AG04450 (cell line): ENCODE results near the gene ANO7. TPM values are rescaled to one million over a fixed set of nuclear protein-coding genes. Genes with fewer than 3 reads are reported as not detected.

Source experiments
- CTCF ChIA-PET: fragments of 300-600, 350-600 bp; formaldehyde crosslinking; extraction: SDS; loops from one replicate; lab custom pipeline; 2022; ENCODE audit warnings: antibody characterized with exemption, inconsistent platforms; lab: Charles Lee
- POLR2A ChIA-PET: fragments of 350-600 bp; formaldehyde crosslinking; extraction: SDS; loops from one replicate; lab custom pipeline; 2021; ENCODE audit warnings: antibody characterized with exemption, inconsistent platforms; lab: Yijun Ruan, JAX
- DNase-seq: peaks from one replicate; pipeline ENCODE4 v3.0.0-alpha.2; 2011; ENCODE audit warnings: low read depth, low spot score
- H3K27ac ChIP-seq: one replicate; pipeline ENCODE4 v1.5.1; 2012; ENCODE audit warnings: low read depth, low read length, control low read depth
- H3K27me3 ChIP-seq: one replicate; pipeline ENCODE4 v1.6.0; 2012; ENCODE audit warnings: low read length; ENCODE audit not compliant: control insufficient read depth, insufficient read depth
- H3K4me3 ChIP-seq: 2 replicates; pipeline ENCODE4 v1.5.1; 2011; ENCODE audit warnings: mild to moderate bottlenecking, low read depth, low read length, control low read depth
- H3K9me3 ChIP-seq: 2 replicates; pipeline ENCODE4 v1.5.1; 2012; ENCODE audit warnings: low read length; ENCODE audit not compliant: control insufficient read depth, insufficient read depth
- polyA plus RNA-seq: library from polyadenylated mRNA; depleted of rRNA; stranded (reverse); fragments of >200 nt; gene quantifications from 2 replicates; pipeline ENCODE4 v1.2.3, GENCODE V29; 2011
- TF ChIP-seq, protein P1 (sequence below): IDR thresholded peaks from 2 replicates; pipeline ENCODE4 v1.5.1; 2011; ENCODE audit warnings: low read depth, low read length, control low read depth, inconsistent platforms

ANO7 gene
- polyA plus RNA-seq, 1 experiment = 0.21 TPM

GRCh38 chr2:241232736-241233575 is 44.5 kb downstream of the ANO7 start:
- H3K4me3 ChIP-seq = no peak overlapping the region
- H3K9me3 ChIP-seq = no peaks in the 10 kb centered on the region
- no peak for DNase-seq
- H3K27me3 ChIP-seq = no peaks in the 10 kb centered on the region
- CTCF ChIA-PET = interaction anchor here (0.5 kb wide), 1 partner anchor 410 kb away, joined by 3 read pairs; no protein-coding TSS in a partner anchor
- POLR2A ChIA-PET = interaction anchor here (0.6 to 1.5 kb wide), 2 partner anchors 9 kb away, joined by 3 to 6 read pairs; no protein-coding TSS in a partner anchor
- H3K27ac ChIP-seq = no peak overlapping the region
- TF ChIP-seq, protein P1, sequence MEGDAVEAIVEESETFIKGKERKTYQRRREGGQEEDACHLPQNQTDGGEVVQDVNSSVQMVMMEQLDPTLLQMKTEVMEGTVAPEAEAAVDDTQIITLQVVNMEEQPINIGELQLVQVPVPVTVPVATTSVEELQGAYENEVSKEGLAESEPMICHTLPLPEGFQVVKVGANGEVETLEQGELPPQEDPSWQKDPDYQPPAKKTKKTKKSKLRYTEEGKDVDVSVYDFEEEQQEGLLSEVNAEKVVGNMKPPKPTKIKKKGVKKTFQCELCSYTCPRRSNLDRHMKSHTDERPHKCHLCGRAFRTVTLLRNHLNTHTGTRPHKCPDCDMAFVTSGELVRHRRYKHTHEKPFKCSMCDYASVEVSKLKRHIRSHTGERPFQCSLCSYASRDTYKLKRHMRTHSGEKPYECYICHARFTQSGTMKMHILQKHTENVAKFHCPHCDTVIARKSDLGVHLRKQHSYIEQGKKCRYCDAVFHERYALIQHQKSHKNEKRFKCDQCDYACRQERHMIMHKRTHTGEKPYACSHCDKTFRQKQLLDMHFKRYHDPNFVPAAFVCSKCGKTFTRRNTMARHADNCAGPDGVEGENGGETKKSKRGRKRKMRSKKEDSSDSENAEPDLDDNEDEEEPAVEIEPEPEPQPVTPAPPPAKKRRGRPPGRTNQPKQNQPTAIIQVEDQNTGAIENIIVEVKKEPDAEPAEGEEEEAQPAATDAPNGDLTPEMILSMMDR = no peak

DNA sequence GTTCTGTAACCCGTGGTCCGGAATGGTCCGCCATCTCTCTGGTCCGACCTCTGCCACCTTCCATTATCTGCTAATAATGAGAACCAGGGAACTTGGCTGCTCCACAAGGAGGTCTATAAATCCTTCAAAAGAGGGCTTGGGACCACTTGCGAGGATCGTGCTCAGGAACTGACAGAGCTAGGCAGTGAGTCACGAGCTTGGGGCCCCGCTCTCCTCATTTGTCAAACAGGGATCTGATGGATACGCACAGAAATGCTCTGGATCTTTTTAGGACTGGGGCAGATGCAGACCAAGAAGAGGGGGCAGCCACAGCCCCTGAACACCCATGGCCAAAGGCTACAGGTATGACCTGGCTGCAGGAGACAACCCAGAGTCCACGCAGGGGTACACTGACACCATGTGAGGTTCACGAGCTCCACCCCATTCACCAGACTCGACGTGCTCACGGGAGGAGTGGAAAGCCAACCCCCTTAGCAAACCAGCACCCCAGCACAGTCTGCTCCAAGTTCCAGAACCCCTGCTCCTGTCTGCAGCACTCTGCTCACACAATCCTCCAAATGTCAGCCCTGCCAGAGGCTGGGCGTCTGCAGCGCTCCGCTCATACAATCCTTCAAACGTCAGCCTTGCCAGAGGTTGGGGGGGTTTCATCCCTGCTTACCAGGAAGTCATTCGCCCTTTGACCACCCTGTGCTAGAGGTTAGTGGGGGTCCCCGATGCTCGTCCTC is 45.8 kb downstream of the ANO7 start:
- H3K27me3 ChIP-seq = no peaks in the 10 kb centered on the region
- ChIA-PET POLR2A (no interaction called here), CTCF (no interaction called here)
- H3K4me3 ChIP-seq = no peak overlapping the region
- H3K9me3 ChIP-seq = no peaks in the 10 kb centered on the region
- DNase-seq = no peak
- TF ChIP-seq, protein P1 = no peak
- H3K27ac ChIP-seq = no peak overlapping the region

DNA sequence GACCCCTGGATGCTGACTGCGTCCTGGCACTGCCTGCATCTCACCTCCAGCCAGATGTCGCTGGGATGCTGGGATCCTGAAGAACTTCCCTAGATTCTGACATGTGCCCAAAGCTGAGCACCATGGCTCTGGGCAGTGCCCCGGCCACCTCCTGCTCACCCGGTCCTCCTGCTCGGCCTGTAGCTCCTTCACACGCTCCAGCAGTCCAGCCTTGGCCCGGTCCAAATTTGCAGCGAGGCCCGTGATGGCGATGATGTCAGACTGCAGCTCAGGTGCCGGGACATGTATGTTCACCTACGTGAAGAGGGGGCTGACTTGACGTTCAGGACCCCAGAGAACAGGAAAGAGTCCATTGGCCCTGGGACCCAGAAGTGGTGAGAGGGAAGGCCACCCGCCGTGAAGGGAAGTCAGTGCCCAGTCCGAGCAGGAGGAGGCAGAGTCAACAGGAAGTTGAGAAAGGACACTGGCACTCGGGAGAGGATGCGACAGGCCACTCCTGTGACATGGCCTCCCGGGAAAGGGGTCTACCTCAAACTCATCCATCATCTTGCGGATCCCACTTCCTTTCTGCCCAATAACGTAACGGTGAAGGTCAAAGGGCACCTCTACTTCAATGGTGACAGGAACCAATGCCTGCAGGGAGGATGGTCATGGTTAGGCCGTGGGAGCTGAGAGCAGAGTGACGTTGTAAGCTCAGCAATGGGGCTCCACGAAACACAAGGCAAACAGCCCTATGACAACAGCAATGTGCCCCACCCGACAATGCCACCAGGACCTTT is 46.7 kb downstream of the ANO7 start:
- Histone ChIP-seq H3K27ac (no peak overlapping the region), H3K4me3 (no peak overlapping the region), H3K9me3 (no peaks in the 10 kb centered on the region; the same call in 1 of the 2 replicates), H3K27me3 (no peaks in the 10 kb centered on the region)
- DNase-seq = no peak
- ChIA-PET CTCF (no interaction called here), POLR2A (no interaction called here)
- TF ChIP-seq, protein P1 = no peak

DNA sequence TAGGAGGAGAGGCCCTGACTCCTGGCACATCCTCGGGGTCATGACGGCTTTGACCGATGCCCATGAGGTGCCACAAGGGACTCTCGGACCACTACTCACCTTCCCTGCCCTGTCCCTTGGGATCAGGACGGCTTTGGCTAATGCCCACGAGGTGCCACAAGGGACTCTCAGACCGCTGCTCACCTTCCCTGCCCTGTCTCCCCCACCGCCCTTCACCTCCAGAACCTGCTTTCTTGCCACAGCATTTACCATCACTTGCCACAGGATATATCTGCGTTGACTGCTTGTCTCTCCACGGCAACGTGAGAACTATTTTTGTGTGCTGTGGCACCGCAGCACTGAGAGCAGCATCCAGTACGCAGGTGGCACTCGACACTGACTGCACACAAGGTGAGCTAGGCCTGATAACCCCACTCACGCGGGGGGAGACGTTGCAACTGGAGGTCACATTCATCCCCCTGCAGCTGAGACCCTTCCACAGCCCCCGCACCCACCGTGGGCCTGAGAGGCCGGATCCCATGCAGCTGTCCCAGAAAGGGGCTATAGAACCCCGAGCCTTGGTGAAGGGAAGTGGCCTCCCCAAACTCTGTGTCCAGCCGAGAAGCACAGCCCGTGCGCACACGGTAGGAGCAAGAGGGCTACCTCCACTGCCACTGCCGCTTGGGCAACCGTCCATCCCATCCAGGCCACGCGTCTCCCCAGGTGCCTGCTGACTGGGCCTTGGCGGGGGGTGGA is 47.5 kb downstream of the ANO7 start:
- ChIA-PET POLR2A (no interaction called here), CTCF (no interaction called here)

More for the DNA sequence above, 47.5 kb downstream of the ANO7 start:
- TF ChIP-seq, protein P1 = no peak
- Histone ChIP-seq H3K27ac (no peak overlapping the region), H3K4me3 (no peak overlapping the region), H3K27me3 (no peaks in the 10 kb centered on the region), H3K9me3 (no peaks in the 10 kb centered on the region; the same call in 1 of the 2 replicates)
- DNase-seq = no peak
